Central memory CD4-positive, alpha-beta T cell (primary cell): ENCODE measurements around the gene SRCIN1.

Experiments used
- DNase-seq: peaks from one replicate; pipeline ENCODE4 v3.0.0; 2022

The SRCIN1 gene

GRCh38 chr17:38578229-38579082 lies 27.3 kb downstream of the SRCIN1 start:
- no peak for DNase-seq

- DNase-seq = no peak
Observed at GRCh38 chr17:38577645-38578173, 28.0 kb downstream of the SRCIN1 start.

GRCh38 chr17:38577244-38577643 lies 28.5 kb downstream of the SRCIN1 start:
- DNase-seq = no peak

GRCh38 chr17:38575781-38576180 lies 30.0 kb downstream of the SRCIN1 start:
- no peak for DNase-seq

GRCh38 chr17:38574712-38575111 lies 31.0 kb downstream of the SRCIN1 start:
- DNase-seq = no peak

GRCh38 chr17:38572669-38573365 lies 32.9 kb downstream of the SRCIN1 start:
- no peak for DNase-seq

GRCh38 chr17:38571833-38572668 lies 33.7 kb downstream of the SRCIN1 start:
- DNase-seq = no peak

GRCh38 chr17:38569701-38570512 lies 35.8 kb downstream of the SRCIN1 start:
- no peak for DNase-seq

GRCh38 chr17:38568845-38569510 lies 36.8 kb downstream of the SRCIN1 start:
- no peak for DNase-seq

- DNase-seq = no peak
Observed at GRCh38 chr17:38568274-38568673, 37.5 kb downstream of the SRCIN1 start.

- DNase-seq = no peak
Observed at GRCh38 chr17:38567350-38567749, 38.4 kb downstream of the SRCIN1 start.

GRCh38 chr17:38566666-38567031 lies 39.1 kb downstream of the SRCIN1 start:
- DNase-seq = no peak

- no peak for DNase-seq
Observed at GRCh38 chr17:38565853-38566665, 39.7 kb downstream of the SRCIN1 start.

GRCh38 chr17:38564869-38565268 lies 40.9 kb downstream of the SRCIN1 start:
- DNase-seq = no peak

GRCh38 chr17:38564254-38564837 lies 41.4 kb downstream of the SRCIN1 start:
- no peak for DNase-seq

GRCh38 chr17:38563362-38564253 lies 42.1 kb downstream of the SRCIN1 start:
- no peak for DNase-seq

GRCh38 chr17:38562903-38563302 lies 42.8 kb downstream of the SRCIN1 start:
- DNase-seq = no peak

- no peak for DNase-seq
Observed at GRCh38 chr17:38562215-38562569, 43.6 kb downstream of the SRCIN1 start.
